Liver (tissue), 3 donors: ENCODE measurements around the gene SETD7.

Experiments used
- ATF3 ChIP-seq: IDR thresholded peaks from 2 replicates; pipeline ENCODE4 v1.6.1; 2016; ENCODE audit warnings: antibody characterized with exemption
- CTCF ChIP-seq: fragments of 150-350 bp; IDR thresholded peaks from 2 replicates; pipeline ENCODE4 v1.5.1; 2017; ENCODE audit warnings: improper control_type of control experiment, low read depth, low read length; ENCODE audit not compliant: missing input control
- EGR1 ChIP-seq, 2 donors: IDR thresholded peaks; 2 replicates each; pipeline ENCODE4 v1.6.1; 2016 to 2018; ENCODE audit warnings: antibody characterized with exemption in 2 of 2, low read depth in 2 of 2
- JUND ChIP-seq, 2 donors: IDR thresholded peaks; 2 replicates each; pipeline ENCODE4 v1.6.1; 2016; ENCODE audit warnings: antibody characterized with exemption in 2 of 2
- MAX ChIP-seq: IDR thresholded peaks from 2 replicates; pipeline ENCODE4 v1.6.1; 2016; ENCODE audit warnings: antibody characterized with exemption
- NR2F2 ChIP-seq: IDR thresholded peaks from 2 replicates; pipeline ENCODE4 v1.6.1; 2016; ENCODE audit warnings: antibody characterized with exemption
- RAD21 ChIP-seq, 2 donors: IDR thresholded peaks; 2 replicates each; pipeline ENCODE4 v1.6.1; 2016; ENCODE audit warnings: antibody characterized with exemption in 2 of 2, mild to moderate bottlenecking in 2 of 2
- REST ChIP-seq: IDR thresholded peaks from 2 replicates; pipeline ENCODE4 v1.6.1; 2016; ENCODE audit warnings: antibody characterized with exemption, mild to moderate bottlenecking
- SP1 ChIP-seq: IDR thresholded peaks from 2 replicates; pipeline ENCODE4 v1.6.1; 2018; ENCODE audit warnings: antibody characterized with exemption, mild to moderate bottlenecking
- TAF1 ChIP-seq: conservative IDR thresholded peaks from 2 replicates; pipeline ENCODE4 v1.6.1; 2016; ENCODE audit warnings: antibody characterized with exemption, mild to moderate bottlenecking
- YY1 ChIP-seq: IDR thresholded peaks from 2 replicates; pipeline ENCODE4 v1.6.1; 2016; ENCODE audit warnings: antibody characterized with exemption, mild to moderate bottlenecking
- ZBTB33 ChIP-seq: IDR thresholded peaks from 2 replicates; pipeline ENCODE4 v1.6.1; 2016; ENCODE audit warnings: antibody characterized with exemption
- donor health status: healthy.
- donor health status: healthy.

- no peak for TF ChIP-seq CTCF
- TF ChIP-seq MAX, result no peak
- TF ChIP-seq EGR1 (IDR thresholded peaks at IDR 0.05; ENCODE audit: low read depth in 2 of 2), result no peak
- TF ChIP-seq JUND (IDR thresholded peaks at IDR 0.05), result no peak
- TF ChIP-seq SP1, result no peak
- no peak for TF ChIP-seq RAD21 (IDR thresholded peaks at IDR 0.05)
- TF ChIP-seq YY1, result no peak
- no peak for TF ChIP-seq ATF3
- TF ChIP-seq NR2F2, result no peak
- TF ChIP-seq REST, result no peak
- TF ChIP-seq ZBTB33, result no peak
- no peak for TF ChIP-seq TAF1
Measured at GRCh38 chr4:139540161-139540560, 15.9 kb downstream of the SETD7 start.
